Left lung (tissue), 10 donors: ENCODE results near the gene NFATC2IP. TPM values are rescaled to one million over a fixed set of nuclear protein-coding genes. Genes with fewer than 3 reads are reported as not detected.

Experiments used
- ATAC-seq: fragments of 200-7000 bp; cut with Tn5 transposase; one replicate; pipeline ENCODE4 v1.9.1; 2020; ENCODE audit warnings: moderate library complexity
- DNase-seq, 4 donors: peaks; one replicate each; pipeline ENCODE4 v3.0.0-alpha.2; 2013 to 2020
- H3K27ac ChIP-seq, 2 donors: fragments of 200-600 bp; sonication (generic) in 1 of 2; one replicate each; pipeline versions ENCODE4 v1.5.0 to v1.8.0; 2020 to 2021
- H3K27me3 ChIP-seq, 2 donors: fragments of 200-600 bp; sonication (generic) in 1 of 2; one replicate each; pipeline versions ENCODE4 v1.5.0 to v1.8.0; 2020 to 2021
- H3K36me3 ChIP-seq, 2 donors: fragments of 200-600 bp; sonication (generic) in 1 of 2; one replicate each; pipeline versions ENCODE4 v1.5.0 to v1.8.0; 2020 to 2021
- H3K4me1 ChIP-seq, 2 donors: fragments of 200-600 bp; one replicate each; pipeline ENCODE4 v1.8.0; 2021
- H3K4me3 ChIP-seq, 2 donors: fragments of 200-600 bp; sonication (generic) in 1 of 2; one replicate each; pipeline versions ENCODE4 v1.5.0 to v1.8.0; 2020 to 2021; ENCODE audit warnings: mild to moderate bottlenecking in 1 of 2
- H3K9me3 ChIP-seq, 2 donors: fragments of 200-600 bp; sonication (generic) in 1 of 2; one replicate each; pipeline versions ENCODE4 v1.5.0 to v1.8.0; 2020 to 2021
- CTCF ChIP-seq, 2 donors: fragments of 200-600 bp; sonication (generic) in 1 of 2; IDR thresholded peaks; one replicate each; pipeline versions ENCODE4 v1.5.0 to v1.8.0; 2021; ENCODE audit warnings: antibody characterized with exemption in 2 of 2
- intact Hi-C, 2 donors: fragments of 100-400 bp; cut with DNase I; formaldehyde crosslinking; loops; one replicate each; pipeline versions ENCODE4 v1.11.2 to v1.14.2; 2022
- polyA plus RNA-seq, 6 donors: library from polyadenylated mRNA; unstranded; fragments of 120-200 nt; gene quantifications; one replicate each; pipeline ENCODE4 v1.2.1, GENCODE V29; 2013; ENCODE audit not compliant: insufficient read length in 6 of 6
- total RNA-seq, 2 donors: library from RNA; stranded (reverse); fragmentation: NEBNext Ultra II Directional; extraction: Animal tissue kit (Norgen Biotek cat#: 25700); gene quantifications; one replicate each; pipeline ENCODE4 v1.2.1, GENCODE V29; 2021
- donor health status: DM: no; HTN: yes; CAD: no.
- donor health status: DM: no; HTN: no; CAD: no.

The NFATC2IP gene
- total and polyA plus RNA-seq, 8 donors = 37.3 to 76.7 (median 69.3) TPM

- DNase-seq (no peak), ATAC-seq (no peak)
- no peaks in the 10 kb centered on the region for H3K27me3 ChIP-seq
- no peak overlapping the region for H3K27ac ChIP-seq
- intact Hi-C loops = no loop called here
- H3K4me3 ChIP-seq = no peak overlapping the region
- H3K9me3 ChIP-seq = peaks cover 0 to 1% of the 10 kb centered on the region in 2 donors
- H3K4me1 ChIP-seq = peaks cover 0 to 37% of the 10 kb centered on the region in 2 donors
- TF ChIP-seq CTCF (IDR thresholded peaks at IDR 0.05) = peak in 1 of 2 donors; percentile 57
- peaks cover 0 to 92% of the 10 kb centered on the region in 2 donors for H3K36me3 ChIP-seq
Observed at GRCh38 chr16:28981517-28981916, 30.8 kb downstream of the NFATC2IP start.

GRCh38 chr16:28982418-28982817, 31.7 kb downstream of the NFATC2IP start:
- ATAC-seq (no peak), DNase-seq (no peak)
- intact Hi-C loops = no loop called here
- TF ChIP-seq CTCF (IDR thresholded peaks at IDR 0.05) = no peak
- Histone ChIP-seq H3K27me3 (no peaks in the 10 kb centered on the region), H3K9me3 (peaks cover 0 to 5% of the 10 kb centered on the region in 2 donors), H3K27ac (no peak overlapping the region), H3K4me1 (peaks cover 0 to 28% of the 10 kb centered on the region in 2 donors), H3K4me3 (no peak overlapping the region), H3K36me3 (peaks cover 0 to 94% of the 10 kb centered on the region in 2 donors)

GRCh38 chr16:28982949-28983348, 32.2 kb downstream of the NFATC2IP start:
- Histone ChIP-seq H3K36me3 (peaks cover 0 to 99% of the 10 kb centered on the region in 2 donors), H3K27me3 (no peaks in the 10 kb centered on the region), H3K9me3 (peaks cover 0 to 5% of the 10 kb centered on the region in 2 donors), H3K27ac (no peak overlapping the region), H3K4me3 (no peak overlapping the region), H3K4me1 (peaks cover 0 to 23% of the 10 kb centered on the region in 2 donors)
- TF ChIP-seq CTCF (IDR thresholded peaks at IDR 0.05) = no peak
- DNase-seq (no peak), ATAC-seq (no peak)
- intact Hi-C loops = no loop called here

- Histone ChIP-seq H3K9me3 (peaks cover 0 to 5% of the 10 kb centered on the region in 2 donors), H3K27me3 (no peaks in the 10 kb centered on the region), H3K36me3 (peaks cover 0 to 99% of the 10 kb centered on the region in 2 donors), H3K4me1 (peaks cover 0 to 17% of the 10 kb centered on the region in 2 donors), H3K4me3 (no peak overlapping the region), H3K27ac (no peak overlapping the region)
- intact Hi-C loops = no loop called here
- TF ChIP-seq CTCF (IDR thresholded peaks at IDR 0.05) = no peak
- no peak for ATAC-seq
- DNase-seq = no peak
Observed at GRCh38 chr16:28983644-28984043, 32.9 kb downstream of the NFATC2IP start.

- Histone ChIP-seq H3K36me3 (peaks cover 0 to 99% of the 10 kb centered on the region in 2 donors), H3K4me3 (peak overlapping the region in 1 of 2 donors; percentile 35), H3K4me1 (peaks cover 0 to 17% of the 10 kb centered on the region in 2 donors), H3K27ac (peak overlapping the region in 1 of 2 donors; percentile 45), H3K9me3 (peaks cover 0 to 5% of the 10 kb centered on the region in 2 donors), H3K27me3 (no peaks in the 10 kb centered on the region)
- ATAC-seq = no peak
- no peak for TF ChIP-seq CTCF (IDR thresholded peaks at IDR 0.05)
- intact Hi-C loops = no loop called here
- no peak for DNase-seq
Observed at GRCh38 chr16:28984091-28984490, 33.4 kb downstream of the NFATC2IP start.
